Endothelial cell of umbilical vein (primary cell): ENCODE results near the gene SIGMAR1. TPM values are rescaled to one million over a fixed set of nuclear protein-coding genes. Genes with fewer than 3 reads are reported as not detected.

Experiments
- BruUV-seq: library from RNA; stranded (reverse); fragments of 400-500 nt; replicated peaks from 2 replicates; lab custom pipeline; 2021; lab: Mats Ljungman, UMichigan
- CTCF ChIA-PET: fragments of 300-600, 350-600 bp; sonication (Branson Sonifier 250); formaldehyde crosslinking; loops from one replicate; lab custom pipeline; 2021; ENCODE audit warnings: antibody characterized with exemption, inconsistent platforms; lab: Charles Lee
- POLR2A ChIA-PET: fragments of 300-600, 350-600 bp; sonication (Branson Sonifier 250); formaldehyde crosslinking; loops from one replicate; lab custom pipeline; 2021; ENCODE audit warnings: antibody characterized with exemption, inconsistent platforms; lab: Charles Lee
- DNase-seq: peaks from one replicate; pipeline ENCODE4 v3.0.0-alpha.2; 2011; ENCODE audit warnings: low read depth, low spot score
- FAIRE-seq: peaks from 2 replicates; lab custom pipeline; 2011; peaks lifted over from hg19 to GRCh38; lab: Jason Lieb, UNC
- H2AFZ ChIP-seq: 2 replicates; pipeline ENCODE4 v1.6.0; 2012; ENCODE audit warnings: low read depth, low read length, control low read depth, inconsistent platforms
- H3K27ac ChIP-seq: 2 replicates; pipeline ENCODE4 v1.5.1; 2011; ENCODE audit warnings: low read depth, mild to moderate bottlenecking, control low read depth, low read length, moderate library complexity; ENCODE audit not compliant: insufficient read depth
- H3K27me3 ChIP-seq, 2 experiments: 2 replicates each; pipeline versions ENCODE4 v1.6.0 to v1.6.1; 2011; ENCODE audit warnings: low read length in 2 of 2, mixed read lengths in 1 of 2; ENCODE audit not compliant: control insufficient read depth in 2 of 2, insufficient read depth in 2 of 2
- H3K36me3 ChIP-seq, 2 experiments: 2 replicates in 1 of 2; 3 replicates in 1 of 2; pipeline ENCODE4 v1.5.1; 2011; ENCODE audit warnings: low read length in 2 of 2, mild to moderate bottlenecking in 1 of 2, moderate library complexity in 1 of 2; ENCODE audit not compliant: control insufficient read depth in 2 of 2, insufficient read depth in 2 of 2; ENCODE audit errors: extremely low read depth in 1 of 2
- H3K4me1 ChIP-seq: 3 replicates; pipeline ENCODE4 v1.5.1; 2011; ENCODE audit warnings: mild to moderate bottlenecking, low read length; ENCODE audit not compliant: control insufficient read depth, insufficient read depth; ENCODE audit errors: extremely low read depth
- H3K4me2 ChIP-seq: 2 replicates; pipeline ENCODE4 v1.6.1; 2011; ENCODE audit warnings: low read length, control low read depth, mixed read lengths; ENCODE audit not compliant: insufficient read depth
- H3K4me3 ChIP-seq, 3 experiments: fragments of 200-600 bp in 1 of 3; sonication (generic), shearing (Covaris generic) in 1 of 3; replicated peaks in 1 of 3; 2 replicates each; pipeline ENCODE4 v1.5.1; 2011 to 2016; ENCODE audit warnings: control low read depth in 3 of 3, low read length in 3 of 3, mild to moderate bottlenecking in 2 of 3, inconsistent platforms in 1 of 3, low read depth in 1 of 3, moderate library complexity in 1 of 3; ENCODE audit not compliant: insufficient read depth in 1 of 3
- H3K79me2 ChIP-seq: 2 replicates; pipeline ENCODE4 v1.6.0; 2012; ENCODE audit warnings: low read length, inconsistent platforms; ENCODE audit not compliant: control insufficient read depth, insufficient read depth
- H3K9ac ChIP-seq: replicated peaks from 2 replicates; pipeline ENCODE3; 2011; ENCODE audit warnings: low read length, control low read depth; ENCODE audit not compliant: insufficient read depth; ENCODE audit errors: extremely low read depth
- H3K9me1 ChIP-seq: replicated peaks from 3 replicates; pipeline ENCODE4 v1.6.0; 2011; ENCODE audit warnings: mild to moderate bottlenecking, low read length; ENCODE audit not compliant: control insufficient read depth, insufficient read depth; ENCODE audit errors: extremely low read depth
- H3K9me3 ChIP-seq: replicated peaks from 2 replicates; pipeline ENCODE4 v1.5.1; 2012; ENCODE audit warnings: low read length, inconsistent platforms; ENCODE audit not compliant: control insufficient read depth, insufficient read depth
- H4K20me1 ChIP-seq: replicated peaks from 2 replicates; pipeline ENCODE3; 2011; ENCODE audit warnings: mild to moderate bottlenecking, low read length; ENCODE audit not compliant: control insufficient read depth, insufficient read depth; ENCODE audit errors: extremely low read depth
- CTCF ChIP-seq, 2 donors: IDR thresholded peaks; 1 replicate in 1 of 2; 2 replicates in 1 of 2; pipeline ENCODE4 v1.5.1; 2011; ENCODE audit warnings: low read length in 2 of 2, mild to moderate bottlenecking in 2 of 2, moderate library complexity in 2 of 2, control low read depth in 1 of 2, inconsistent platforms in 1 of 2, low read depth in 1 of 2; ENCODE audit not compliant: insufficient read depth in 1 of 2; ENCODE audit errors: extremely low read depth in 1 of 2
- EZH2 ChIP-seq: IDR thresholded peaks from 2 replicates; pipeline ENCODE4 v1.6.1; 2012; ENCODE audit warnings: borderline replicate concordance, low read depth, mild to moderate bottlenecking, moderate library complexity, low read length, inconsistent platforms; ENCODE audit not compliant: severe bottlenecking
- FOS ChIP-seq: IDR thresholded peaks from 2 replicates; pipeline ENCODE4 v1.6.1; 2011; ENCODE audit warnings: mild to moderate bottlenecking, low read length, moderate library complexity, borderline replicate concordance; ENCODE audit not compliant: insufficient read depth
- GATA2 ChIP-seq: IDR thresholded peaks from 2 replicates; pipeline ENCODE4 v1.7.0; 2011; ENCODE audit warnings: low read depth, mild to moderate bottlenecking, moderate library complexity, mixed read lengths, low read length; ENCODE audit not compliant: insufficient read length, insufficient read depth
- JUN ChIP-seq: IDR thresholded peaks from 2 replicates; pipeline ENCODE4 v1.6.1; 2011; ENCODE audit warnings: borderline replicate concordance, low read depth; ENCODE audit not compliant: insufficient read length, insufficient read depth
- MAX ChIP-seq: IDR thresholded peaks from 2 replicates; pipeline ENCODE4 v1.6.1; 2011; ENCODE audit not compliant: insufficient read depth, insufficient read length
- MYC ChIP-seq: IDR thresholded peaks from one replicate; pipeline ENCODE4 v1.6.1; 2011; ENCODE audit warnings: mild to moderate bottlenecking, low read depth, low read length
- POLR2A ChIP-seq: IDR thresholded peaks from 2 replicates; pipeline ENCODE4 v1.6.1; 2012; ENCODE audit warnings: low read depth, mild to moderate bottlenecking, control low read depth, low read length
- POLR2AphosphoS5 ChIP-seq: IDR thresholded peaks from 2 replicates; pipeline ENCODE4 v1.6.1; 2012; ENCODE audit warnings: low read depth, mild to moderate bottlenecking, control low read depth, low read length, moderate library complexity; ENCODE audit not compliant: insufficient read depth
- dilution Hi-C: fragments of 300-500 bp; cut with MboI; formaldehyde crosslinking; loops from one replicate; pipeline ENCODE4 v1.15.0; 2019; ENCODE audit warnings: low sequenced_read_pairs; ENCODE audit not compliant: extremely low pct_ligation_motif_present
- intact Hi-C: fragments of 100-400 bp; cut with micrococcal nuclease; formaldehyde crosslinking; loops from one replicate; pipeline ENCODE4 v1.10.0; 2022
- polyA plus RNA-seq, 4 experiments: library from polyadenylated mRNA; depleted of rRNA in 3 of 4; stranded (reverse) in 3 of 4; unstranded in 1 of 4; fragments of >200 nt; gene quantifications; 2 replicates each; pipeline versions ENCODE4 v1.2.1 to v1.2.3, GENCODE V29; 2011 to 2012; ENCODE audit warnings: missing spikeins in 1 of 4
- total RNA-seq: library from RNA; stranded (reverse); gene quantifications from 2 replicates; pipeline ENCODE4 v1.2.3, GENCODE V29; 2021

Gene SIGMAR1
- total and polyA plus RNA-seq, 2 donors (not counting 3 experiments of a cell fraction or from before 2014, with no cell fraction given) = 78.4 to 81.2 TPM

- Histone ChIP-seq H2AFZ (peak within 1 kb of the TSS; percentile 98), H3K36me3 (peaks cover 0 to 14% of the 10 kb centered on the region in 2 experiments), H3K9ac (peak within 1 kb of the TSS; percentile 68), H3K9me3 (no peaks in the 10 kb centered on the region), H3K9me1 (no peaks in the 10 kb centered on the region), H3K4me1 (peaks cover 17% of the 10 kb centered on the region), H3K4me2 (peak within 1 kb of the TSS; percentile 82), H3K79me2 (peaks cover 6% of the 10 kb centered on the region), H4K20me1 (no peaks in the 10 kb centered on the region), H3K27ac (peak within 1 kb of the TSS; percentile 41), H3K4me3 (peak within 1 kb of the TSS; percentile 53 to 78 (median 75)), H3K27me3 (no peaks in the 10 kb centered on the region)
- BruUV-seq = no TSS peak
- FAIRE-seq (peak; percentile 93), DNase-seq (peak; percentile 88)
- intact Hi-C loops (loop anchor here (1.0 kb wide), 1 partner anchor 9 kb away; the partner anchor contains the start of gene SIGMAR1), dilution Hi-C loops (no loop called here)
- POLR2A ChIA-PET = interaction anchor here (1.5 to 1.9 kb wide), 2 partner anchors 9 to 19 kb away, joined by 7 read pairs; partner anchors contain the start of gene SIGMAR1
- CTCF ChIA-PET = interaction anchor here (0.7 to 2.2 kb wide), 11 partner anchors 9 to 56 kb away, joined by 3 to 21 read pairs (median 6); partner anchors contain the start of gene SIGMAR1
- TF ChIP-seq POLR2AphosphoS5 = peak; percentile 71
- TF ChIP-seq FOS = no peak
- TF ChIP-seq CTCF (IDR thresholded peaks at IDR 0.05; ENCODE audit: extremely low read depth in 1 of 2, insufficient read depth in 1 of 2, low read depth in 1 of 2, low read length in 2 of 2) = peak in 1 of 2 donors; percentile 54
- peak; percentile 93 for TF ChIP-seq MAX
- TF ChIP-seq JUN = no peak
- no peak for TF ChIP-seq MYC
- peak; percentile 51 for TF ChIP-seq POLR2A
- TF ChIP-seq GATA2 = no peak
- no peak for TF ChIP-seq EZH2
These were observed 8.9 kb upstream of the SIGMAR1 start, which contains the start of gene GALT for GRCh38 chr9:34646211-34647083. Gene GALT (plus strand): TSS chr9:34646675. CDS start chr9:34646705, 30 bp downstream.
